Mesenchymal stem cell (in vitro differentiated cells and primary cell): ENCODE results near the gene LY6G5C.
A peak's percentile ranks its signal among the peaks of the same experiment; 100 is the strongest.

Experiments
- DNase-seq: peaks from one replicate; pipeline ENCODE4 v3.0.0-alpha.2; 2013
- H2AFZ ChIP-seq: one replicate; pipeline ENCODE4 v1.6.1; 2013; ENCODE audit warnings: low read depth, mild to moderate bottlenecking, control low read depth, inconsistent platforms, low read length, moderate library complexity
- H2AK5ac ChIP-seq: 2 replicates; pipeline ENCODE4 v1.6.1; 2013; ENCODE audit warnings: low read length, moderate library complexity, mild to moderate bottlenecking, inconsistent platforms; ENCODE audit not compliant: severe bottlenecking
- H2BK120ac ChIP-seq: one replicate; pipeline ENCODE4 v1.6.1; 2013; ENCODE audit warnings: low read depth, mild to moderate bottlenecking, inconsistent platforms, low read length, moderate library complexity
- H2BK12ac ChIP-seq, 2 experiments: one replicate each; pipeline ENCODE4 v1.6.1; 2013; ENCODE audit warnings: inconsistent platforms in 2 of 2, low read length in 2 of 2, mild to moderate bottlenecking in 2 of 2, moderate library complexity in 2 of 2, control low read depth in 1 of 2
- H2BK15ac ChIP-seq: one replicate; pipeline ENCODE4 v1.6.1; 2013; ENCODE audit warnings: mild to moderate bottlenecking, low read depth, inconsistent platforms; ENCODE audit not compliant: poor library complexity, severe bottlenecking
- H2BK5ac ChIP-seq: 2 replicates; pipeline ENCODE4 v1.6.1; 2013; ENCODE audit warnings: low read depth, mild to moderate bottlenecking, low read length, control low read depth, inconsistent platforms; ENCODE audit not compliant: poor library complexity, severe bottlenecking
- H3K14ac ChIP-seq, 2 experiments: one replicate each; pipeline ENCODE4 v1.6.1; 2013; ENCODE audit warnings: inconsistent platforms in 2 of 2, low read length in 2 of 2, control low read depth in 1 of 2, mild to moderate bottlenecking in 1 of 2, moderate library complexity in 1 of 2
- H3K18ac ChIP-seq, 2 experiments: one replicate each; pipeline ENCODE4 v1.6.1; 2013; ENCODE audit warnings: inconsistent platforms in 2 of 2, low read length in 2 of 2, control low read depth in 1 of 2, low read depth in 1 of 2, mild to moderate bottlenecking in 1 of 2
- H3K23ac ChIP-seq, 2 experiments: one replicate each; pipeline ENCODE4 v1.6.1; 2013; ENCODE audit warnings: inconsistent platforms in 2 of 2, low read length in 2 of 2, mild to moderate bottlenecking in 2 of 2, moderate library complexity in 2 of 2, control low read depth in 1 of 2
- H3K27ac ChIP-seq: 2 replicates; pipeline ENCODE4 v1.5.1; 2013; ENCODE audit warnings: mild to moderate bottlenecking, moderate library complexity, low read length, control low read depth, inconsistent platforms; ENCODE audit not compliant: poor library complexity, severe bottlenecking
- H3K27me3 ChIP-seq, 2 experiments: 2 replicates each; pipeline versions ENCODE4 v1.6.1 to v1.7.0; 2013; ENCODE audit warnings: low read length in 2 of 2, mild to moderate bottlenecking in 2 of 2, moderate library complexity in 2 of 2, control low read depth in 1 of 2, inconsistent platforms in 1 of 2; ENCODE audit not compliant: control insufficient read depth in 1 of 2, insufficient read depth in 1 of 2
- H3K36me3 ChIP-seq, 2 experiments: 2 replicates each; pipeline versions ENCODE4 v1.6.1 to v1.7.0; 2013; ENCODE audit warnings: low read length in 2 of 2, control low read depth in 1 of 2, inconsistent platforms in 1 of 2, low read depth in 1 of 2, mild to moderate bottlenecking in 1 of 2; ENCODE audit not compliant: insufficient read depth in 2 of 2, control insufficient read depth in 1 of 2
- H3K4ac ChIP-seq, 2 experiments: one replicate each; pipeline ENCODE4 v1.6.1; 2013; ENCODE audit warnings: inconsistent platforms in 2 of 2, low read length in 2 of 2, mild to moderate bottlenecking in 2 of 2, moderate library complexity in 2 of 2, control low read depth in 1 of 2, low read depth in 1 of 2
- H3K4me1 ChIP-seq: 2 replicates; pipeline ENCODE4 v1.6.1; 2013; ENCODE audit warnings: low read depth, low read length, control low read depth; ENCODE audit not compliant: control insufficient read depth, insufficient read depth
- H3K4me2 ChIP-seq: 2 replicates; pipeline ENCODE4 v1.6.1; 2013; ENCODE audit warnings: low read length, mild to moderate bottlenecking, inconsistent platforms; ENCODE audit not compliant: poor library complexity, severe bottlenecking
- H3K4me3 ChIP-seq, 2 experiments: 2 replicates each; pipeline versions ENCODE4 v1.5.1 to v1.7.0; 2013; ENCODE audit warnings: low read length in 2 of 2, mild to moderate bottlenecking in 2 of 2, control low read depth in 1 of 2, low read depth in 1 of 2; ENCODE audit not compliant: insufficient read depth in 1 of 2
- H3K79me1 ChIP-seq: replicated peaks from 2 replicates; pipeline ENCODE4 v1.6.1; 2013; ENCODE audit warnings: mild to moderate bottlenecking, control low read depth, low read length, inconsistent platforms; ENCODE audit not compliant: poor library complexity, severe bottlenecking
- H3K9ac ChIP-seq: 2 replicates; pipeline ENCODE4 v1.7.0; 2013; ENCODE audit warnings: mild to moderate bottlenecking, low read length, moderate library complexity
- H3K9me3 ChIP-seq: 2 replicates; pipeline ENCODE4 v1.7.0; 2013; ENCODE audit warnings: mild to moderate bottlenecking, low read length; ENCODE audit not compliant: control insufficient read depth
- H4K8ac ChIP-seq: one replicate; pipeline ENCODE4 v1.6.1; 2013; ENCODE audit warnings: inconsistent platforms, mild to moderate bottlenecking, low read length, moderate library complexity
- H4K91ac ChIP-seq: one replicate; pipeline ENCODE4 v1.6.1; 2013; ENCODE audit warnings: mild to moderate bottlenecking, low read length, inconsistent platforms
- WGBS: methylation state at CpG from one replicate; pipeline ENCODE4 v1.1.7; 2013; ENCODE audit warnings: mixed read lengths; 5-methylcytosine and 5-hydroxymethylcytosine counted together

Gene LY6G5C

DNA sequence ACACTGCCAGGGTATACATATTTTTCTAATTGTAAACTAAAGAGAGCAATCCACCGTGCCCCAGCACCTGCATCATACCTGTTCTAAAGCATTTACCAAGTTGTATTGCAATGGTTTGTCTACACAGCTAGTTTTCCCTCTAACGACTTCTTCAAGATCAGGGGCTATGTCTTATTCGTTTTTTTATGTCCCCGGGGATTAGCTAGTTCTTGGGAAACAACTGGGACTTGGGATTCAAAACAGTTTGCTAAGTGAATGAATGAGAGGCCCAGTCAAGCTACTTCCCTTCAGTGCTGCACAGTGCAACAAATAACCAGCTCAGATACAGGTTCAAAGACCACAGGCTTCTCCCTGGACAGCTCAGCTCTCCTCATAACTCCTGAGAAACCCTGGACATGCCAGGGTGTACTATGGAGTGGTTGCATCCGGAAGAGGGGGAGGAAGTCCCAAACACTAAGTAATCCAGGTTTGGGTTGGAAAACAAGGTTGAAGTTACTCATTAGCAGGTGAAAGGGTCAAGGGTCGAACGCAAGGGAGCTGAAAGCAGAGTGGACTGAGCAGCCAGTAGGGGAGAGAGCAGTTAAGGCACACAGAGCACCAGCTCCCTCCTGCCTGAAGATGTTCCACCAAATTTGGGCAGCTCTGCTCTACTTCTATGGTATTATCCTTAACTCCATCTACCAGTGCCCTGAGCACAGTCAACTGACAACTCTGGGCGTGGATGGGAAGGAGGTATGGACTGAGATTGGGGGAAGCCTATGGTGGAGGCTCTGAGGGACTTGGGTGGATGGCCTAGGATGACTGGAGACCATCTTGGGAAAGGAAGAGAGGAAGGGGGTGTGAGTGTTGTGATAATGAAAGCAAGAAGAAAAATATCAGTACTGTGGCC is 25.3 kb downstream of the LY6G5C start, which contains the start of gene APOM:
APOM (plus strand) TSS at position 546 of the 889 bp plus-strand sequence; CDS start at position 619, 73 bp downstream.
- Histone ChIP-seq H2AK5ac (no peak within 1 kb of the TSS), H2BK5ac (no peak within 1 kb of the TSS), H3K23ac (no peak within 1 kb of the TSS), H3K14ac (no peak within 1 kb of the TSS), H3K27me3 (no peaks in the 10 kb centered on the region), H3K9ac (no peak within 1 kb of the TSS), H3K36me3 (peaks cover 17 to 38% of the 10 kb centered on the region in 2 experiments), H3K4me3 (no peak within 1 kb of the TSS), H2BK12ac (no peak within 1 kb of the TSS), H3K4ac (no peak within 1 kb of the TSS), H3K18ac (no peak within 1 kb of the TSS), H4K91ac (no peak within 1 kb of the TSS), H3K79me1 (peaks cover 13% of the 10 kb centered on the region), H3K4me1 (peaks cover 22% of the 10 kb centered on the region), H2AFZ (no peak within 1 kb of the TSS), H2BK120ac (no peak within 1 kb of the TSS), H4K8ac (no peak within 1 kb of the TSS), H2BK15ac (no peak within 1 kb of the TSS), H3K4me2 (no peak within 1 kb of the TSS), H3K27ac (no peak within 1 kb of the TSS), H3K9me3 (no peaks in the 10 kb centered on the region)
- WGBS: 93% methylated on average over 8 of the region's 8 CpGs
- DNase-seq: no peak

GRCh38 chr6:31654574-31655348 is 26.1 kb downstream of the LY6G5C start:
- Histone ChIP-seq H4K8ac (no peak overlapping the region), H3K4me2 (no peak overlapping the region), H3K9ac (no peak overlapping the region), H2BK12ac (no peak overlapping the region), H3K14ac (no peak overlapping the region), H2BK15ac (no peak overlapping the region), H2BK5ac (no peak overlapping the region), H3K79me1 (peaks cover 12% of the 10 kb centered on the region), H3K27me3 (no peaks in the 10 kb centered on the region), H3K27ac (no peak overlapping the region), H3K36me3 (peaks cover 17 to 40% of the 10 kb centered on the region in 2 experiments), H2AK5ac (no peak overlapping the region), H2AFZ (no peak overlapping the region), H3K4me1 (peaks cover 22% of the 10 kb centered on the region), H4K91ac (no peak overlapping the region), H3K9me3 (no peaks in the 10 kb centered on the region), H3K4me3 (no peak overlapping the region), H3K18ac (no peak overlapping the region), H2BK120ac (no peak overlapping the region), H3K23ac (no peak overlapping the region), H3K4ac (no peak overlapping the region)
- 98% methylated on average over 6 of the region's 8 CpGs for WGBS
- DNase-seq: no peak

- DNase-seq: peak; percentile 96
- 14% methylated on average over 32 of the region's 37 CpGs for WGBS
- Histone ChIP-seq H2AFZ (no peak overlapping the region), H3K27ac (peak overlapping the region; percentile 93), H3K9ac (peak overlapping the region; percentile 99), H3K4me3 (peak overlapping the region; percentile 62 to 88), H4K8ac (peak overlapping the region; percentile 59), H3K4ac (peak overlapping the region; percentile 54 to 94), H3K23ac (peak overlapping the region in 1 of 2 experiments; percentile 63), H3K27me3 (no peaks in the 10 kb centered on the region), H3K79me1 (peaks cover 21% of the 10 kb centered on the region), H2BK15ac (peak overlapping the region; percentile 76), H2BK5ac (peak overlapping the region; percentile 50), H3K18ac (peak overlapping the region; percentile 65 to 98), H3K14ac (peak overlapping the region in 1 of 2 experiments; percentile 86), H2BK120ac (no peak overlapping the region), H2BK12ac (peak overlapping the region in 1 of 2 experiments; percentile 65), H3K4me1 (peaks cover 12% of the 10 kb centered on the region), H4K91ac (peak overlapping the region; percentile 61), H3K4me2 (peak overlapping the region; percentile 92), H3K36me3 (peaks cover 24 to 52% of the 10 kb centered on the region in 2 experiments), H3K9me3 (no peaks in the 10 kb centered on the region), H2AK5ac (peak overlapping the region; percentile 73)
These were observed 27.7 kb downstream of the LY6G5C start for GRCh38 chr6:31652925-31653724.
